SK-N-SH (cell line): ENCODE results near the gene DHRSX. TPM values are rescaled to one million over a fixed set of nuclear protein-coding genes. Genes with fewer than 3 reads are reported as not detected.

ENCODE experiments used
- CTCF ChIA-PET: fragments of 300-600, 350-600 bp; formaldehyde crosslinking; extraction: SDS; loops from one replicate; lab custom pipeline; 2021; lab: Yijun Ruan, JAX
- POLR2A ChIA-PET: fragments of 350-600 bp; sonication (Branson Sonifier 250); formaldehyde crosslinking; extraction: SDS; loops from one replicate; lab custom pipeline; 2020; ENCODE audit warnings: antibody characterized with exemption, inconsistent platforms; lab: Yijun Ruan, JAX
- DNase-seq: peaks from one replicate; pipeline ENCODE4 v3.0.0; 2012
- H2AFZ ChIP-seq: fragments of 200-600 bp; sonication (generic); 2 replicates; pipeline ENCODE4 v1.8.1; 2016; ENCODE audit warnings: antibody characterized with exemption, mild to moderate bottlenecking, low read depth
- H3F3A ChIP-seq: fragments of 200-600 bp; sonication (generic); replicated peaks from 2 replicates; pipeline ENCODE3; 2016; ENCODE audit warnings: antibody characterized with exemption, mild to moderate bottlenecking; ENCODE audit not compliant: insufficient read depth
- H3K27ac ChIP-seq, 2 experiments: fragments of 200-500 bp in 1 of 2; fragments of 200-600 bp in 1 of 2; sonication (Bioruptor generic) in 1 of 2; sonication (generic), shearing (Covaris generic) in 1 of 2; 2 replicates each; pipeline versions ENCODE4 v1.5.1 to v1.6.1; 2014 to 2016; ENCODE audit warnings: low read depth in 2 of 2, inconsistent platforms in 1 of 2, low read length in 1 of 2, mild to moderate bottlenecking in 1 of 2, mixed read lengths in 1 of 2
- H3K27me3 ChIP-seq: fragments of 200-600 bp; sonication (generic), shearing (Covaris generic); 2 replicates; pipeline ENCODE4 v1.6.1; 2016; ENCODE audit warnings: mixed run types; ENCODE audit not compliant: insufficient read depth
- H3K36me3 ChIP-seq, 2 experiments: fragments of 200-500 bp in 1 of 2; fragments of 200-600 bp in 1 of 2; sonication (Bioruptor generic) in 1 of 2; sonication (generic) in 1 of 2; replicated peaks in 1 of 2; 2 replicates each; pipeline versions ENCODE3 to v1.5.1; 2014 to 2016; ENCODE audit warnings: low read length in 1 of 2, mild to moderate bottlenecking in 1 of 2; ENCODE audit not compliant: insufficient read depth in 2 of 2, control insufficient read depth in 1 of 2
- H3K4me1 ChIP-seq, 2 experiments: fragments of 200-500 bp in 1 of 2; fragments of 200-600 bp in 1 of 2; sonication (Bioruptor generic) in 1 of 2; sonication (generic), shearing (Covaris generic) in 1 of 2; 2 replicates each; pipeline versions ENCODE4 v1.5.1 to v1.6.1; 2014 to 2016; ENCODE audit warnings: low read depth in 1 of 2, low read length in 1 of 2, mixed run types in 1 of 2; ENCODE audit not compliant: insufficient read depth in 2 of 2, control insufficient read depth in 1 of 2
- H3K4me2 ChIP-seq: fragments of 200-600 bp; sonication (generic), shearing (Covaris generic); 2 replicates; pipeline ENCODE4 v1.6.1; 2017; ENCODE audit warnings: mixed run types
- H3K4me3 ChIP-seq, 2 experiments: fragments of 200-500 bp in 1 of 2; fragments of 200-600 bp in 1 of 2; sonication (Bioruptor generic) in 1 of 2; sonication (generic), shearing (Covaris generic) in 1 of 2; 2 replicates each; pipeline versions ENCODE4 v1.5.1 to v1.8.1; 2014 to 2016; ENCODE audit warnings: low read depth in 2 of 2, inconsistent platforms in 1 of 2, low read length in 1 of 2, mild to moderate bottlenecking in 1 of 2, mixed read lengths in 1 of 2, moderate library complexity in 1 of 2
- H3K79me2 ChIP-seq: fragments of 200-600 bp; sonication (generic); 2 replicates; pipeline ENCODE4 v1.8.1; 2017; ENCODE audit warnings: mild to moderate bottlenecking; ENCODE audit not compliant: insufficient read depth
- H3K9ac ChIP-seq: fragments of 200-600 bp; sonication (generic); 2 replicates; pipeline ENCODE4 v1.6.1; 2017; ENCODE audit warnings: mixed run types
- H3K9me2 ChIP-seq: fragments of 200-600 bp; sonication (generic); 2 replicates; pipeline ENCODE4 v1.6.1; 2017; ENCODE audit warnings: mixed run types
- H3K9me3 ChIP-seq: fragments of 200-600 bp; sonication (generic); 2 replicates; pipeline ENCODE4 v1.6.1; 2017; ENCODE audit warnings: mixed run types, mild to moderate bottlenecking, moderate library complexity
- H4K20me1 ChIP-seq: fragments of 200-600 bp; sonication (generic); 2 replicates; pipeline ENCODE4 v1.6.1; 2017; ENCODE audit warnings: mild to moderate bottlenecking, mixed run types; ENCODE audit not compliant: insufficient read depth
- CHD2 ChIP-seq: fragments of 150-350 bp; IDR thresholded peaks from 2 replicates; pipeline ENCODE4 v1.6.1; 2018; ENCODE audit warnings: low read length; ENCODE audit not compliant: partially characterized antibody
- FOSL2 ChIP-seq: IDR thresholded peaks from 2 replicates; pipeline ENCODE4 v1.4.0; 2012; ENCODE audit warnings: low read depth, mild to moderate bottlenecking, moderate library complexity, borderline replicate concordance
- FOXJ3 ChIP-seq: sonication (generic); formaldehyde crosslinking; IDR thresholded peaks from 2 replicates; pipeline ENCODE4 v1.5.1; 2020; ENCODE audit warnings: mild to moderate bottlenecking, missing genetic modification reagents
- JUND ChIP-seq: IDR thresholded peaks from 2 replicates; pipeline ENCODE4 v1.4.0; 2012
- RAD21 ChIP-seq: IDR thresholded peaks from 2 replicates; pipeline ENCODE4 v1.6.1; 2012; ENCODE audit warnings: mild to moderate bottlenecking, low read length
- RCOR1 ChIP-seq: fragments of 150-350 bp; IDR thresholded peaks from 2 replicates; pipeline ENCODE4 v1.6.1; 2017; ENCODE audit warnings: antibody characterized with exemption, low read length
- RXRA ChIP-seq: IDR thresholded peaks from 2 replicates; pipeline ENCODE4 v1.4.0; 2012; ENCODE audit warnings: low read depth, mild to moderate bottlenecking, borderline replicate concordance
- TAF1 ChIP-seq: IDR thresholded peaks from 2 replicates; pipeline ENCODE4 v1.6.1; 2012; ENCODE audit warnings: low read depth, mild to moderate bottlenecking, low read length, moderate library complexity, borderline replicate concordance
- WGBS: methylation state at CpG from one replicate; pipeline ENCODE4 v1.1.6; 2017; ENCODE audit warnings: low lambda C conversion rate; 5-methylcytosine and 5-hydroxymethylcytosine counted together
- polyA plus RNA-seq, 3 experiments: library from polyadenylated mRNA; depleted of rRNA; stranded (reverse); fragments of >200 nt; gene quantifications; 2 replicates each; pipeline ENCODE4 v1.2.3, GENCODE V29; 2012
- TF ChIP-seq, protein P1 (sequence below): IDR thresholded peaks from 2 replicates; pipeline ENCODE4 v1.4.0; 2012; ENCODE audit warnings: low read depth, borderline replicate concordance
- TF ChIP-seq, protein P2 (sequence below): IDR thresholded peaks from 2 replicates; pipeline ENCODE4 v1.6.1; 2012; ENCODE audit warnings: mild to moderate bottlenecking, low read depth, low read length, moderate library complexity
- TF ChIP-seq, protein P3 (sequence below): IDR thresholded peaks from 2 replicates; pipeline ENCODE4 v1.4.0; 2012; ENCODE audit warnings: low read depth
- TF ChIP-seq, protein P4 (sequence below): fragments of 150-350 bp; IDR thresholded peaks from 2 replicates; pipeline ENCODE4 v1.6.1; 2016; ENCODE audit warnings: mild to moderate bottlenecking, low read depth, low read length

Gene DHRSX
- polyA plus RNA-seq, 1 of the 3 experiments (the other 2 are of a cell fraction), result 34.3 TPM

GRCh38 chrX:2488621-2489285 is 12.0 kb downstream of the DHRSX start:
- POLR2A ChIA-PET, result no interaction called here
- 98% methylated on average over 36 of the region's 50 CpGs for WGBS
- Histone ChIP-seq H3K27me3 (no peaks in the 10 kb centered on the region), H3K9me3 (no peaks in the 10 kb centered on the region), H3K36me3 (peaks cover 13 to 39% of the 10 kb centered on the region in 2 experiments), H3K4me1 (peaks cover 5 to 7% of the 10 kb centered on the region in 2 experiments; a peak in 1 of 4 replicates), H3K9me2 (no peaks in the 10 kb centered on the region), H2AFZ (no peak overlapping the region), H3K27ac (no peak overlapping the region), H3K4me3 (no peak overlapping the region), H3F3A (no peaks in the 10 kb centered on the region), H3K4me2 (no peak overlapping the region), H3K79me2 (peaks cover 47% of the 10 kb centered on the region), H4K20me1 (peaks cover 12% of the 10 kb centered on the region), H3K9ac (no peak overlapping the region)
- no peak for DNase-seq
- no peak for TF ChIP-seq TAF1
- TF ChIP-seq, protein P1, sequence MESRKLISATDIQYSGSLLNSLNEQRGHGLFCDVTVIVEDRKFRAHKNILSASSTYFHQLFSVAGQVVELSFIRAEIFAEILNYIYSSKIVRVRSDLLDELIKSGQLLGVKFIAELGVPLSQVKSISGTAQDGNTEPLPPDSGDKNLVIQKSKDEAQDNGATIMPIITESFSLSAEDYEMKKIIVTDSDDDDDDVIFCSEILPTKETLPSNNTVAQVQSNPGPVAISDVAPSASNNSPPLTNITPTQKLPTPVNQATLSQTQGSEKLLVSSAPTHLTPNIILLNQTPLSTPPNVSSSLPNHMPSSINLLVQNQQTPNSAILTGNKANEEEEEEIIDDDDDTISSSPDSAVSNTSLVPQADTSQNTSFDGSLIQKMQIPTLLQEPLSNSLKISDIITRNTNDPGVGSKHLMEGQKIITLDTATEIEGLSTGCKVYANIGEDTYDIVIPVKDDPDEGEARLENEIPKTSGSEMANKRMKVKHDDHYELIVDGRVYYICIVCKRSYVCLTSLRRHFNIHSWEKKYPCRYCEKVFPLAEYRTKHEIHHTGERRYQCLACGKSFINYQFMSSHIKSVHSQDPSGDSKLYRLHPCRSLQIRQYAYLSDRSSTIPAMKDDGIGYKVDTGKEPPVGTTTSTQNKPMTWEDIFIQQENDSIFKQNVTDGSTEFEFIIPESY, result no peak
- no peak for TF ChIP-seq JUND
- TF ChIP-seq, protein P2, sequence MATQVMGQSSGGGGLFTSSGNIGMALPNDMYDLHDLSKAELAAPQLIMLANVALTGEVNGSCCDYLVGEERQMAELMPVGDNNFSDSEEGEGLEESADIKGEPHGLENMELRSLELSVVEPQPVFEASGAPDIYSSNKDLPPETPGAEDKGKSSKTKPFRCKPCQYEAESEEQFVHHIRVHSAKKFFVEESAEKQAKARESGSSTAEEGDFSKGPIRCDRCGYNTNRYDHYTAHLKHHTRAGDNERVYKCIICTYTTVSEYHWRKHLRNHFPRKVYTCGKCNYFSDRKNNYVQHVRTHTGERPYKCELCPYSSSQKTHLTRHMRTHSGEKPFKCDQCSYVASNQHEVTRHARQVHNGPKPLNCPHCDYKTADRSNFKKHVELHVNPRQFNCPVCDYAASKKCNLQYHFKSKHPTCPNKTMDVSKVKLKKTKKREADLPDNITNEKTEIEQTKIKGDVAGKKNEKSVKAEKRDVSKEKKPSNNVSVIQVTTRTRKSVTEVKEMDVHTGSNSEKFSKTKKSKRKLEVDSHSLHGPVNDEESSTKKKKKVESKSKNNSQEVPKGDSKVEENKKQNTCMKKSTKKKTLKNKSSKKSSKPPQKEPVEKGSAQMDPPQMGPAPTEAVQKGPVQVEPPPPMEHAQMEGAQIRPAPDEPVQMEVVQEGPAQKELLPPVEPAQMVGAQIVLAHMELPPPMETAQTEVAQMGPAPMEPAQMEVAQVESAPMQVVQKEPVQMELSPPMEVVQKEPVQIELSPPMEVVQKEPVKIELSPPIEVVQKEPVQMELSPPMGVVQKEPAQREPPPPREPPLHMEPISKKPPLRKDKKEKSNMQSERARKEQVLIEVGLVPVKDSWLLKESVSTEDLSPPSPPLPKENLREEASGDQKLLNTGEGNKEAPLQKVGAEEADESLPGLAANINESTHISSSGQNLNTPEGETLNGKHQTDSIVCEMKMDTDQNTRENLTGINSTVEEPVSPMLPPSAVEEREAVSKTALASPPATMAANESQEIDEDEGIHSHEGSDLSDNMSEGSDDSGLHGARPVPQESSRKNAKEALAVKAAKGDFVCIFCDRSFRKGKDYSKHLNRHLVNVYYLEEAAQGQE, result no peak
- TF ChIP-seq, protein P3, sequence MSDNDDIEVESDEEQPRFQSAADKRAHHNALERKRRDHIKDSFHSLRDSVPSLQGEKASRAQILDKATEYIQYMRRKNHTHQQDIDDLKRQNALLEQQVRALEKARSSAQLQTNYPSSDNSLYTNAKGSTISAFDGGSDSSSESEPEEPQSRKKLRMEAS, result no peak
- no peak for TF ChIP-seq FOXJ3 (CRISPR knock-in tag)
- CTCF ChIA-PET, result no interaction called here

DNA sequence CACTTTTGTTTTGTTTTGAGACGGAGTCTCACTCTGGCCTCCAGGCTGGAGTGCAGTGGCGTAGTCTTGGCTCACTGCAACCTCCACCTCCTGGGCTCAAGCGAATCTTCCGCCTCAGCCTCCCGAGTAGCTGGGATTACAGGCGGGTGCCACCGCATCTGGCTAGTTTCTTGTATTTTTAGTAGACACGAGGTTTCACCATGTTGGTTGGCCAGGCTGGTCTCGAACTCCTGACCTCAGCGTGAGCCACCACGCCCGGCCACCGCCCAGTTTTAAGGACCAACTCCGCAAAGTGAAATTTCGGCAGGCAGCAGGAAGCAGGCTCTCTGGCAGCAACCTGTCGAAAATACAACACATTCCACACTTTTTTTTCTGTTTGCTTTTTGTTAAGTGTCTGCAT is 13.4 kb downstream of the DHRSX start:
- Histone ChIP-seq H3K79me2 (peaks cover 36% of the 10 kb centered on the region), H3F3A (no peaks in the 10 kb centered on the region), H3K27ac (no peak overlapping the region), H3K9me2 (no peaks in the 10 kb centered on the region), H4K20me1 (peaks cover 6% of the 10 kb centered on the region; the same call in 1 of the 2 replicates), H3K36me3 (peaks cover 13 to 39% of the 10 kb centered on the region in 2 experiments), H2AFZ (no peak overlapping the region), H3K4me1 (peaks cover 0 to under 1% of the 10 kb centered on the region in 2 experiments; a peak in 1 of 4 replicates), H3K4me3 (no peak overlapping the region), H3K9me3 (no peaks in the 10 kb centered on the region), H3K9ac (no peak overlapping the region), H3K27me3 (no peaks in the 10 kb centered on the region), H3K4me2 (no peak overlapping the region)
- ChIA-PET POLR2A (no interaction called here), CTCF (no interaction called here)
- 93% methylated on average over 16 of the region's 16 CpGs for WGBS
- TF ChIP-seq RAD21, result no peak
- TF ChIP-seq FOSL2, result no peak
- TF ChIP-seq, protein P4, sequence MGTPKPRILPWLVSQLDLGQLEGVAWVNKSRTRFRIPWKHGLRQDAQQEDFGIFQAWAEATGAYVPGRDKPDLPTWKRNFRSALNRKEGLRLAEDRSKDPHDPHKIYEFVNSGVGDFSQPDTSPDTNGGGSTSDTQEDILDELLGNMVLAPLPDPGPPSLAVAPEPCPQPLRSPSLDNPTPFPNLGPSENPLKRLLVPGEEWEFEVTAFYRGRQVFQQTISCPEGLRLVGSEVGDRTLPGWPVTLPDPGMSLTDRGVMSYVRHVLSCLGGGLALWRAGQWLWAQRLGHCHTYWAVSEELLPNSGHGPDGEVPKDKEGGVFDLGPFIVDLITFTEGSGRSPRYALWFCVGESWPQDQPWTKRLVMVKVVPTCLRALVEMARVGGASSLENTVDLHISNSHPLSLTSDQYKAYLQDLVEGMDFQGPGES, result no peak
- TF ChIP-seq RCOR1, result no peak
- no peak for TF ChIP-seq CHD2
- TF ChIP-seq FOXJ3 (CRISPR knock-in tag), result no peak
- no peak for TF ChIP-seq JUND
- TF ChIP-seq, protein P2, result no peak
- TF ChIP-seq RXRA, result no peak
- no peak for DNase-seq
